ENCODE measurements around the gene SAE1.
A peak's percentile ranks its signal among the peaks of the same experiment; 100 is the strongest.

Gene SAE1

GRCh38 chr19:47132194-47132852, 1.7 kb downstream of the SAE1 start:
- no peak for DNase-seq

- no peak for DNase-seq
These were observed 2.4 kb downstream of the SAE1 start for GRCh38 chr19:47133021-47133471.

DNA sequence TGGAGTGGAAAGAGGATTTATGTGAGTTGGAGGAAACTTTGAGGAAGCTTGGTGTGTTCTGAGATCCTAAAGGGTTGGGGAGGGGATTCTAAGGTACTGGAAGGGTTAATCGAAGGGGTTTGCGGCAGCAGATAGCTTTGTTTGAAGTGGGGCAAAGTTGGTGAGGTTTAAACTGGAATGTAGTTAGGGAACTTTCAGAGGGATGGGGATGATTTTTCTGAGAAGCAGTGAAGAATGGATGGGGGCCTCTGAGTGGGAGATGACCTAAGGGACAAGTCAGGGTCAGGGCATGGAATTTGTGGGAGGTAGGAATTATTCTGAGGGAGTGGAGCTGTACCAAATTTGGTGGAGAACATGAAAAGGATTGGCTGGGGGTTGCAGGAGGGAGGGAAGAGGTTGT, 3.9 kb downstream of the SAE1 start:
- no peak for DNase-seq

DNA sequence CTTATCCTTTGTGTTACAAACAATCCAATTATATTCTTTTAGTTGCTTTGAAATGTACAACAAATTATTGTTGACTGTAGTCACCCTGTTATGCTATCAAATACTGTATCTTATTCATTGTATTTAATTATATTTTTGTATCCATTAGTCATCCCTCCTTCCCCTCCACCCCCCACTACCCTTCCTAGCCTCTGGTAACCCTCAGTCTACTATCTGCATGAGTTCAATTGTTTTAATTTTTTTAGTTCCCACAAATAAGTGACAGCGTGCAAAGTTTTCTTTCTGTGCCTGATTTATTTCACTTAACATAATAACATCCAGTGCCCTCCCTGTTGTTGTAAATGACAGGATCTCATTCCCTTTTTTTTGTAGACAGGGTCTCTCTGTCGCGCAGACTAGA, 4.5 kb downstream of the SAE1 start:
- no peak for DNase-seq

GRCh38 chr19:47141252-47141651, 10.6 kb downstream of the SAE1 start:
- DNase-seq = peak; percentile 68

GRCh38 chr19:47141695-47142094, 11.1 kb downstream of the SAE1 start:
- no peak for DNase-seq

GRCh38 chr19:47142779-47143178, 12.1 kb downstream of the SAE1 start:
- DNase-seq = peak; percentile 27

DNA sequence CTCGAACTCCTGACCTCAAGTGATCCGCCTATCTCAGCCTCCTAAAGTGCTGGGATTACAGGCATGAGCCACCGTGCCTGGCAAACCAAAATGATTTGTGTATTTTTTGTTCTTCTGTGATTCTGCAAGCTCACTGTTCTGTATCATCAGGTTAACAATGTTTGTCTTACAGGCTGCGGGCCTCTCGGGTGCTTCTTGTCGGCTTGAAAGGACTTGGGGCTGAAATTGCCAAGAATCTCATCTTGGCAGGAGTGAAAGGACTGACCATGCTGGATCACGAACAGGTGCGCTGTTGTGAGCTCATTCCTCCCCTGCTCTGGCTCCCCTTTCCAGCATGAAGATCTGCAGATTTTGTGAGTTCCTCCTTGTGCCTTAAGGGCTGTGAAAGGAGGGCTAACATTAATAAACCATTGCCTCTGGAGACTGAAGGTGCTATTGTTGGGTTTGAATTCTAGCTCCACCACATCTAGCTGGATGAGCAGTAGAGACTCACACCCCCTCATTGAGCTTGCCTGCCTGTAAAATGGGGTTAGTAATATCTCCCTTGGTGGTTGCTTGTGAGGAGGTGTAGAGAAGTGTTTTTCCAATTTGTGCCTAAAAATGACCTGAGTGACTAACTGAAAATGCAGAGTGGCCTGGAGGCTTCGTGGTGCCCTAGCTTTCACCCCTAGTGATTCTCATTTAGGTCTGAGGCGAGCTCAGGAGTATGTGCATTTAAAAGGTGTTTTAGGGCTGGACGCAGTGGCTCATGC, 12.9 kb downstream of the SAE1 start:
- DNase-seq = no peak

DNA sequence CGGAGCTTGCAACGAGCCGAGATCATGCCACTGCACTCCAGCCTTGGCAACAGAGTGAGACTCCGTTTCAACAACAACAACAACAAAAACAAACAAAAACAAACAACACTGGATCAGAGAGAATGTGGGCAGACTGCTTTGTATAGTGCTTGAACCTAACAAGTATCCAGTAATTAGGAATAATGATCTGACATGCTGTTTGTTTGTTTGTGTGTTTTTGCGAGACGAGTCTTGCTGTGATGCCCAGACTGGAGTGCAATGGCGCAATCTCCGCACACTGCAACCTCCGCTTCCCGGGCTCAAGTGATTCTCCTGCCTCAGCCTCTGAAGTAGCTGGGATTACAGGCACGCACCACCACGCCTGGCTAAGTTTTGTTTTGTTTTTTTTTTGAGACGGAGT, 14.0 kb downstream of the SAE1 start:
- no peak for DNase-seq

DNA sequence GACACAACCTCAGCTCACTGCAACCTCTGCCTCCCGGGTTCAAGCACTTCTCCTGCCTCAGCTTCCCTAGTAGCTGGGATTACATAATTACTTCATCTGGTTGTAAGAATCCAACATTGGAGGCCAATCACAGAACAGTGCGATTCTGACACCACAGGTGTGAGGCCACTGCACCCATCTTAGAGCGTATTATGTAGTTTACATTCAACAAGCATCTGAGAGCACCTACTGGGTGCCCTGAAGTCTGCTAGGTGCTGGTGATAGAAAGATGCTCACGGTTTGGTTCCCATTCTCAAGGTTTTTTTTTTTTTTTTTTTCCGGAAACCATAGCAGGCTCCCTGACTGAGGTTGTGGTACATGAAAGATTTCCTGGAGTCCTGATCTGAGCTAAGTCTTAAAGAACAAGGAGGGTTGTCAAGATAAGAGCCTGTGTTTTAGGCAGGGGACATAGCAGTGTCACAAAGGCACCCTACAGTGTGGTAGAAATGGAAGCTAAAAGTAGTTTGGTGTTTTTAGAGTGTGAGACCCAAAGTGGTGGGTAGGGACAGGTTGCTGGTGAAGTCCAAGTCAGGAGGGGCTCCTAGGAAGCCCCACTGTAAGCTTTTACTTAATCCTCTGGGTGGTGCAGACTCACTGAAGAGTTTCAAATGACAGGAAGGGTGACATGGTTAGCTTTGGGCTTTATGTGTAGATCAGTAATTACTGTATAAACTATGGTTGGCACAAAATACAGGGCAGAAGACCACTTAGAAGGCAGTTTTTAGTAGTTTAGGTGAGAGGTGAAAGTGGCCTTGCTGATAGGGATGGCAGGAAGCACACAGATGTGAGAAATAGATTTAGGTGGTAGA, 15.2 kb downstream of the SAE1 start:
- no peak for DNase-seq

GRCh38 chr19:47146920-47147319, 16.3 kb downstream of the SAE1 start:
- no peak for DNase-seq

DNA sequence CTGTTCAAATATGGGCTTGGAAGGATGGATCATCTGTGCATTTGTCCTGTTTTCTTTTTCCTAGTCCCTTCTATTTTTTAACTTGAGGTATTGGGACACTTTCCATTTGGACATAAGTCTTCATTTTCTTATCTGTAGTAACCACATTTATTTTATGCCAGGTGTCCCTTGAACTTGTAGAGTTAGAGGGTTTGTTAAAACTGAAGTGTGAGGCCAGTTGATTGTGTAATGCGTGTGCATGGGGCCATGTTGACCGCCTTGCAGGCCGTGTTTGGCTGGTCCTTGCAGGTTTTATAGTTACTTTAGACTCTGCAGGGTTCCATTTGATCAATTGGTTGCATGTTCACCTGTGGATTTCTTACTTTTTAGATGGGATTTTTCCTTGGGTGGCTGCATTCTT, 21.0 kb downstream of the SAE1 start:
- DNase-seq = no peak

DNA sequence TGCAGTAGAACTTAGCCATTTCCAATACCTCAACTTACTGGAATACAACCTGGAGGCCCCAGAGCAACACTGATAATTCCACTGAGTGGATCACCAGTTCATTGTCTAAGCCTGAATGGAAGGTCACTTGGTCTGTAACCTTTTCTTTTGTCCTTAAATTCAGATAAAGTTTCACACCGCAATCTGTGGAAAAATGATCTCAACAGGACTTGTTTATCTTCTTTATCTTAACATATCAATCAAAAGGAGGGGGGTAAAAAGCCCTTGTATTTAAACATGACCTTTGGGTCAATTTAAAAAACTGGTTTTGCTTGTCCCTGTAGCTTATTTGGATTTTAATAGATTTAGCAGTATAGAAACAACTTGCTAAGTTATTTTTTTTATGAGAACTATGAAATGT, 21.6 kb downstream of the SAE1 start:
- no peak for DNase-seq

DNA sequence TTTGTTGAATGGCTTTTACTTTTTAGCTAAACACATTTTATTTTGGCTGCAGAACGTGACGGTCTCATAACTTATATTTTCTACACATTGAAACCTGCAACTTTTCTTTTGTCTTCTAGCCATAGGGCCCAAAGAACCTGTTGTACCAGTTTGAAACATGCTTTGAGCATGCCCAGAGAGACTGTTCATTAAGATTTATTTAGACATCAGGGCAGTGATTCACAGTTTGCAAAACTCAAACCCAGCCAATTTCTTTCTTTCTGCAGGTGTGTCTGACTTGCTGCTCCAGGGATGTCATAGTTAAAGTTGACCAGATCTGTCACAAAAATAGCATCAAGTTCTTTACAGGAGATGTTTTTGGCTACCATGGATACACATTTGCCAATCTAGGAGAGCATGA, 22.0 kb downstream of the SAE1 start:
- no peak for DNase-seq

GRCh38 chr19:47153266-47153665, 22.6 kb downstream of the SAE1 start:
- DNase-seq = no peak

DNA sequence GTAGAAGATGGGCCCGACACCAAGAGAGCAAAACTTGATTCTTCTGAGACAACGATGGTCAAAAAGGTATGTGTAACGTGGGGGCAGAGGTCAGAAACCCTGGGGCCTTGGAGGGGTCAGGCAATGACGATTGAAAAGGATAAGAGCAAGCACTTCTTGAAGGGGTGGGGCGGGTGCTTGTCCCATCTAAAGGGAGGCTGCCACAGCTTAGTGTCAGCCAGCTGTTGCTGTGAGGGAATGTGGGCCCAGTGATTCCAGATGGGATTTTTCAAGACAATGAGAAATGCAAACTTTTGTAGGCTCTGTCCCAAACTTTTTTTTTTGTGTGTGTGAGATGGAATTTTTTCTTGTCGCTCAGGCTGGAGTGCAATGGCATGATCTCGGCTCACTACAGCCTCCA, 24.5 kb downstream of the SAE1 start:
- DNase-seq = peak; percentile 31

DNA sequence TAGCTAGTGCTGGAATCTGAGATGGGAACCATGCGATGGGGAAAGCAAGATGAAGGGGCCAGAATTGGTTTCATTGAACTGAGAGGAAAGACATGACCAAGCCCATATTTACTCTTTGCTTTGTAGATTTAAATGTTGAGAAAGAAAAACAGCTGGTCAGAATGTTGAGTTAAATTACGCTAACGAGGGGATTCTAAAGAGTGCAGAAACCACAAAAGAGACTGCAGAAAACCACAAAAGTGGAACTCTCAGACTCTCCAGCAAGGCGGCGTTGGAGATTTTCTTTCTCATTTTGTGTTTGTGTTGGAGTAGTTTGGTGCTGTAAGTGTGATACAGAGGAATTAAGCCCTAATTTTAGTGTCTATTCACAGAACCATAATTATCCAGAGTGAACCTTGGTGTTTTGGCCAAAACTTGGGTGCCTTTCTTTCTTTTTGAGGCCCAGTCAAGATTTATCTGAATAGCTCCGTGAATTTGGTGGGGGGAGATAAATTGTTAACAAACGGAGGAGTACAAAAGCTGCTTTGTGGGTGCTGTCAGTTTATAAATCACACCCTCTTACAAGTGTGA, 26.3 kb downstream of the SAE1 start:
- peak; percentile 33 for DNase-seq

GRCh38 chr19:47157431-47158321, 27.0 kb downstream of the SAE1 start:
- DNase-seq = peak; percentile 67

DNA sequence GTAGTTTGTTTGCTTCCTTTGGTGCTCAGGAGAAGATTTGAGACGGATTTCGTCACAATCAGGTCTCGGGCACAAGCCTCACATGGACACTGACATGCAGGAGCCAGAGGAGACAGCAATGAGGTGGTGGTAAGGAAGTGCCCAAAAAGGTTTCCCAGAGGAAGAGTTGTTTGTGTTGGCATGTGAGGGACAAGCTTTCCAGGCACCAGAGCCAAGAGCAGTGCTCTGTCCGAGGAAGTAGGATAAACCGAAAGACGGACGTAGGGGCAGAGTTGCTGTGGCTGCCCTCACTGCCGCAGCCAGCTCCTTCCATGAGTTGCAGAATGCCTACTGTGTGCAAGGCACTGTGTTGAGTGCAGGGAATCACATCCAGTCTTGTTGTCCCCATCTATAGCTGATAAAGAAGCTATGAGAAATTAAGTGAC, 27.7 kb downstream of the SAE1 start:
- DNase-seq = no peak

- DNase-seq = peak; percentile 55
These were observed 28.4 kb downstream of the SAE1 start for GRCh38 chr19:47158879-47159503.

DNA sequence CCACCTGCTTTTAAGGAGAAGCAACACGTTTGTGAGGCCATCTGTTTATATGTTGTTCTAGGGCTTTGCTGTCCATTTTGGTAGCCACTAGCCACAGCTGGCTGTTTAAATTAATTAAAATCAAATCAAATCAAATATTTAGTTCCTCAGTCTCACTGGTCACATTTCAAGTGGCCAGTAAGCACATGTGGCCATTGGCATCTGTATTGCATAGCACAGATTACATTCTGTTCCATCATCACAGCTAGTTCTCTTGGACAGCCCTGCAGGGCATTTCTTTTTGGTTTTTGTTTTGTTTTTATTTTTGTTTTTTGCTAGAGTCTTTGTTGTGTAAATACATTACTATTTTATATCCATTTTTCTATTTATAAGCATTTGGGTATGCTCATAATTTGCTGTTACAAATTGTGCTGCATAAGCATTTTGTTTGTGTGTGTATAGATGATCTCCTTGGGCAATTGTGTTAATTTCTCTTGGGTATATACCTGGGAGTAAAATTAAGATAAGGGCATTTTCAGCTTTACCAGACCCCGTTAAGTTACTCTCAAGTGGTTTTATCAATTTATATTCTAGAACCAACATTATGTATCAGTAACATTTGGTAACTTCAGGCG, 31.3 kb downstream of the SAE1 start:
- no peak for DNase-seq

Measured in fibroblast of skin of scalp (primary cell).